A549 (cell line): Measurements from ENCODE around the gene BCDIN3D. TPM values are rescaled to one million over a fixed set of nuclear protein-coding genes. Genes with fewer than 3 reads are reported as not detected.

Experiments used
- ATAC-seq, 2 experiments: fragments of 200-7000 bp in 1 of 2; fragments of >200 bp in 1 of 2; cut with Nextera tagmentation in 1 of 2; cut with Tn5 transposase in 1 of 2; 3 replicates each; pipeline versions ENCODE4 v1.8.0 to v1.9.1; 2018 to 2020; ENCODE audit warnings: mild to moderate bottlenecking in 1 of 2, moderate library complexity in 1 of 2
- CTCF ChIA-PET: fragments of 300-600 bp; sonication (Branson Sonifier 250); formaldehyde crosslinking; extraction: SDS; loops from one replicate; lab custom pipeline; 2021; ENCODE audit warnings: antibody characterized with exemption, inconsistent platforms; lab: Yijun Ruan, JAX
- POLR2A ChIA-PET: fragments of 350-600 bp; formaldehyde crosslinking; extraction: SDS; loops from one replicate; lab custom pipeline; 2021; ENCODE audit warnings: antibody characterized with exemption, inconsistent platforms; lab: Yijun Ruan, JAX
- DNase-seq, 2 experiments: peaks; one replicate each; pipeline versions ENCODE4 v3.0.0 to v3.0.0-alpha.2; 2011 to 2016; ENCODE audit warnings: low read depth in 1 of 2, low spot score in 1 of 2
- FAIRE-seq: peaks from 2 replicates; lab custom pipeline; 2011; peaks lifted over from hg19 to GRCh38; lab: Jason Lieb, UNC
- H3K27ac ChIP-seq, 2 experiments: fragments of >200 bp; sonication (Bioruptor Twin); formaldehyde crosslinking; 3 replicates each; pipeline ENCODE4 v1.5.1; 2016 to 2017
- H3K4me1 ChIP-seq: fragments of >200 bp; sonication (Bioruptor Twin); formaldehyde crosslinking; 3 replicates; pipeline ENCODE4 v1.6.1; 2016
- H3K4me2 ChIP-seq: fragments of >200 bp; sonication (Bioruptor Twin); formaldehyde crosslinking; 3 replicates; pipeline ENCODE4 v1.6.1; 2016
- H3K4me3 ChIP-seq: fragments of >200 bp; sonication (Bioruptor Twin); formaldehyde crosslinking; 3 replicates; pipeline ENCODE4 v1.5.1; 2016
- H3K9me3 ChIP-seq: fragments of >200 bp; sonication (Bioruptor Twin); formaldehyde crosslinking; 3 replicates; pipeline ENCODE4 v1.6.1; 2016
- BCL3 ChIP-seq: fragments of >200 bp; sonication (Bioruptor Twin); formaldehyde crosslinking; IDR thresholded peaks from 3 replicates; pipeline ENCODE4 v1.6.1; 2016
- ESRRA ChIP-seq: fragments of 150-350 bp; IDR thresholded peaks from 2 replicates; pipeline ENCODE4 v1.6.1; 2014; ENCODE audit warnings: mild to moderate bottlenecking, low read length, borderline replicate concordance
- FOSB ChIP-seq: fragments of 250-450 bp; sonication (Bioruptor Pico); IDR thresholded peaks from 2 replicates; pipeline ENCODE4 v1.5.0; 2020; ENCODE audit warnings: mild to moderate bottlenecking, moderate library complexity
- FOXS1 ChIP-seq: fragments of 250-450 bp; sonication (Bioruptor Pico); IDR thresholded peaks from 2 replicates; pipeline ENCODE4 v1.5.0; 2020; ENCODE audit warnings: mild to moderate bottlenecking, moderate library complexity
- HDAC2 ChIP-seq: fragments of 200-600 bp; sonication (generic); IDR thresholded peaks from 2 replicates; pipeline ENCODE4 v1.6.1; 2016
- HES2 ChIP-seq: fragments of >200 bp; sonication (Bioruptor Twin); formaldehyde crosslinking; IDR thresholded peaks from 2 replicates; pipeline ENCODE4 v1.6.1; 2016
- HEYL ChIP-seq: fragments of 250-450 bp; sonication (Bioruptor Pico); IDR thresholded peaks from 2 replicates; pipeline ENCODE4 v1.8.0; 2021; ENCODE audit warnings: mild to moderate bottlenecking, moderate library complexity
- HOXA7 ChIP-seq: fragments of 250-450 bp; sonication (Bioruptor Pico); IDR thresholded peaks from 2 replicates; pipeline ENCODE4 v1.5.0; 2020; ENCODE audit warnings: mild to moderate bottlenecking, moderate library complexity
- HOXB13 ChIP-seq: fragments of 250-450 bp; sonication (Bioruptor Pico); IDR thresholded peaks from 2 replicates; pipeline ENCODE4 v1.5.0; 2020; ENCODE audit warnings: low read depth, mild to moderate bottlenecking, moderate library complexity
- KDM1A ChIP-seq: fragments of 200-600 bp; sonication (generic); IDR thresholded peaks from 2 replicates; pipeline ENCODE4 v1.6.1; 2016; ENCODE audit warnings: low read depth, mild to moderate bottlenecking
- MAFK ChIP-seq: fragments of 450-650 bp; IDR thresholded peaks from 2 replicates; pipeline ENCODE4 v1.6.1; 2014; ENCODE audit not compliant: partially characterized antibody
- MAX ChIP-seq: IDR thresholded peaks from 2 replicates; pipeline ENCODE4 v1.6.1; 2012
- MYC ChIP-seq: IDR thresholded peaks from 2 replicates; pipeline ENCODE4 v1.6.1; 2012; ENCODE audit warnings: mild to moderate bottlenecking, inconsistent platforms, low read length, improper control_type of control experiment, borderline replicate concordance
- NPAS2 ChIP-seq: fragments of 250-450 bp; sonication (Bioruptor Pico); IDR thresholded peaks from 2 replicates; pipeline ENCODE4 v1.8.0; 2022; ENCODE audit warnings: mild to moderate bottlenecking, moderate library complexity, borderline replicate concordance
- POLR2AphosphoS2 ChIP-seq: conservative IDR thresholded peaks from 2 replicates; pipeline ENCODE4 v1.6.1; 2012; ENCODE audit warnings: low read length, improper control_type of control experiment, inconsistent platforms
- RAD21 ChIP-seq, 2 experiments: fragments of >200 bp in 1 of 2; sonication (Bioruptor Twin) in 1 of 2; formaldehyde crosslinking in 1 of 2; IDR thresholded peaks in 1 of 2; conservative IDR thresholded peaks in 1 of 2; 2 replicates in 1 of 2; 3 replicates in 1 of 2; pipeline ENCODE4 v1.6.1; 2012 to 2018; ENCODE audit warnings: inconsistent platforms in 1 of 2
- RNF2 ChIP-seq: fragments of 200-600 bp; sonication (generic); IDR thresholded peaks from 2 replicates; pipeline ENCODE4 v1.6.1; 2016; ENCODE audit warnings: low read depth, mild to moderate bottlenecking, antibody characterized with exemption, moderate library complexity, borderline replicate concordance
- TP53 ChIP-seq: fragments of 250-450 bp; sonication (Bioruptor Pico); IDR thresholded peaks from 2 replicates; pipeline ENCODE4 v1.5.0; 2021; ENCODE audit warnings: mild to moderate bottlenecking, moderate library complexity
- WGBS: methylation state at CpG from one replicate; pipeline ENCODE4 v1.1.6; 2017; ENCODE audit errors: missing lambda C conversion rate; 5-methylcytosine and 5-hydroxymethylcytosine counted together
- polyA plus RNA-seq, 4 experiments: library from polyadenylated mRNA; depleted of rRNA in 3 of 4; stranded (reverse); fragments of >200 nt; fragmentation: RNase III in 1 of 4; extraction: RNeasy Plus Mini Kit Qiagen cat#74134 plus additional on column Dnase treatment in 1 of 4; gene quantifications; 2 replicates in 3 of 4; 3 replicates in 1 of 4; pipeline ENCODE4 v1.2.3, GENCODE V29; 2011 to 2017
- TF ChIP-seq, protein P1 (sequence below): fragments of 250-450 bp; sonication (Bioruptor Pico); IDR thresholded peaks from 2 replicates; pipeline ENCODE4 v1.5.0; 2020; ENCODE audit warnings: low read depth, mild to moderate bottlenecking, moderate library complexity
- TF ChIP-seq, protein P2 (sequence below): IDR thresholded peaks from 2 replicates; pipeline ENCODE4 v1.6.1; 2012; ENCODE audit warnings: low read depth, borderline replicate concordance
- TF ChIP-seq, protein P3 (sequence below): fragments of 200-600 bp; sonication (generic); IDR thresholded peaks from 2 replicates; pipeline ENCODE4 v1.6.1; 2016; ENCODE audit warnings: antibody characterized with exemption, mild to moderate bottlenecking, moderate library complexity

BCDIN3D gene
- polyA plus RNA-seq, 2 of the 4 experiments (the other 2 are of a cell fraction) = 4.2 to 5.8 TPM

- TF ChIP-seq, protein P1, sequence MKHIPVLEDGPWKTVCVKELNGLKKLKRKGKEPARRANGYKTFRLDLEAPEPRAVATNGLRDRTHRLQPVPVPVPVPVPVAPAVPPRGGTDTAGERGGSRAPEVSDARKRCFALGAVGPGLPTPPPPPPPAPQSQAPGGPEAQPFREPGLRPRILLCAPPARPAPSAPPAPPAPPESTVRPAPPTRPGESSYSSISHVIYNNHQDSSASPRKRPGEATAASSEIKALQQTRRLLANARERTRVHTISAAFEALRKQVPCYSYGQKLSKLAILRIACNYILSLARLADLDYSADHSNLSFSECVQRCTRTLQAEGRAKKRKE (CRISPR knock-in tag) = no peak
- no peak for TF ChIP-seq NPAS2 (CRISPR knock-in tag)
- TF ChIP-seq, protein P2, sequence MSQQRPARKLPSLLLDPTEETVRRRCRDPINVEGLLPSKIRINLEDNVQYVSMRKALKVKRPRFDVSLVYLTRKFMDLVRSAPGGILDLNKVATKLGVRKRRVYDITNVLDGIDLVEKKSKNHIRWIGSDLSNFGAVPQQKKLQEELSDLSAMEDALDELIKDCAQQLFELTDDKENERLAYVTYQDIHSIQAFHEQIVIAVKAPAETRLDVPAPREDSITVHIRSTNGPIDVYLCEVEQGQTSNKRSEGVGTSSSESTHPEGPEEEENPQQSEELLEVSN = no peak
- TF ChIP-seq, all 56 proteins: peak for 0
Measured at GRCh38 chr12:49819786-49820185, 23.1 kb downstream of the BCDIN3D start (continued).

DNA sequence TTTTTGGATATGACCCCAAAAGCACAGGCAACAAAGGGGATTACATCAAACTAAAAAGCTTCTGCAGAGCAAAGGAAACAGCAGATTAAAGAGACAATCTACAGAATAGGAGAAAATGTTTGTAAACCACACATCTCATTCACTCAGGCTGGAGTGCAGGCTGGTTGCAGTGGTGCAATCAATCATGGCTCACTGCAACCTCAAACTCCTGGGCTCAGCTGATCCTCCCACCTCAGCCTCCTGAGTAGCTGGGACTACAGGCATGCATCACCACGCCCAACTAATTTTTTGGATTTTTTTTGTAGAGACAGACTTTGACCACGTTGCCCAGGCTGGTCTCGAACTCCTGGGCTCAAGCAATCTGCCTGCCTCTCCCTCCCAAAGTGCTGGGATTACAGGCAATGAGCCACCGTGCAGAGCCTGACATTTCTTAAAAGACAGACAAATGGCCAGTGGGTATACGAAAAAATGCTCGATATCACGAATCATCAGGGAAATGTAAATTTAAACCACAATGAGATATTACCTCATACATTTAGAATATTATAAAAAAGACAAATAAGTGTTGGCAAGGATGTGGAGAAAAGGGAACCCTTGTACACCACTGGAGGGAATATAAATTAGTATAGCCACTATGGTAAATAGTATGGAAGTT lies 24.5 kb downstream of the BCDIN3D start:
- 68% methylated on average over 7 of the region's 7 CpGs for WGBS
- no peak for TF ChIP-seq FOSB
- TF ChIP-seq RAD21 (conservative IDR thresholded peaks at IDR 0.05 in 1 of 2, IDR thresholded peaks at IDR 0.05 in 1 of 2) = no peak
- no peak for TF ChIP-seq HOXB13 (CRISPR knock-in tag)
- TF ChIP-seq BCL3 = no peak
- TF ChIP-seq ESRRA = no peak
- no peak for TF ChIP-seq FOXS1 (CRISPR knock-in tag)
- TF ChIP-seq TP53 (CRISPR knock-in tag) = no peak
- FAIRE-seq (no peak), DNase-seq (no peak), ATAC-seq (no peak)
- no peak overlapping the region for H3K4me2 ChIP-seq
- CTCF ChIA-PET = interaction anchor here (3.2 to 4.1 kb wide), 2 partner anchors 21 to 40 kb away, joined by 15 to 16 read pairs; no protein-coding TSS in a partner anchor
- H3K9me3 ChIP-seq = no peaks in the 10 kb centered on the region
- POLR2A ChIA-PET = no interaction called here
- no peaks in the 10 kb centered on the region for H3K4me1 ChIP-seq
- H3K27ac ChIP-seq = no peak overlapping the region
- no peak overlapping the region for H3K4me3 ChIP-seq

DNA sequence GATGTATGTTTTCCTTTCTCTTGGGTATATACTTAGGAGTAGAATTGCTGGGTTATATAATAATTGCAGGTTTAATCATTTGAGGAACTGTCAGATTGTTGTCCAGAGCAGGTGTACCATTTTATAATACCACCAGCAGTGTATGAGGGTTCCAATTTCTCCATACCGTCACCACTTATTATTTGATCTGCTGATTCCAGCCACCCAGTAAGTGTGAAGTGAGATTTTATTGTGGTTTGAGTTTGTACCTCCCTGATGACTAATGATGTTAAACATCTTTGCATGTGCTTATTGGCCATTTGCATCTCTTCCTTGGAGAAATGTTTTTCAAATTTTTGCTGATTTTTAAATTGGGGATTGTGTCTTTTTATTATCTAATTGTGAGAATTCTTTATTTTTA lies 29.8 kb downstream of the BCDIN3D start:
- TF ChIP-seq NPAS2 (CRISPR knock-in tag) (no peak), MAFK (no peak), MAX (no peak), HDAC2 (no peak)
- ChIA-PET POLR2A (no interaction called here), CTCF (interaction anchor here (0.9 kb wide), 1 partner anchor 16 kb away, joined by 3 read pairs; no protein-coding TSS in a partner anchor)
- 87% methylated on average over 1 of the region's 1 CpG for WGBS
- ATAC-seq = no peak
- no peak for DNase-seq
- Histone ChIP-seq H3K4me3 (no peak overlapping the region), H3K9me3 (no peaks in the 10 kb centered on the region), H3K4me1 (no peaks in the 10 kb centered on the region), H3K4me2 (no peak overlapping the region), H3K27ac (no peak overlapping the region)
- no peak for FAIRE-seq

DNA sequence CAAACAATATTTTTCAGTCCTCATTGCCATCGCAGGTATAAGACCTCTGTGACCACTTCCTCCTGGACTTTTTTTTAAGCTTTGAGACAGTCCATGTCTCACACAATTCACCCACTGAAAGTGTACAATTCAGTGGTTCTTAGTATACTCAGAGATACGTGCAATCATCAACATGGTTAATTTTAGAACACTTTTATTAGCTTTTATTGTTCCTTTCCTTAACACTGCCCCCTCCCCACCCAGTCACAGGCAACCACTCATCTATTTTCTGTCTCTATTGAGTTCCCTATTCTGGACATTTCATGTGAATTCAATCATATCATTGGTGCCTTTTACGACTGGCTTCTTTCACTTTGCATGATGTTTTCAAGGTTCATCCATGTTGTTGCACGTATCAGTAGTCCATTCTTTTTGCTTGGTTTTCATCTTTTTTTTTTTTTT lies 30.9 kb downstream of the BCDIN3D start:
- CTCF ChIA-PET = interaction anchor here (1.4 to 2.2 kb wide), 3 partner anchors 10 to 34 kb away, joined by 5 to 7 read pairs (median 7); no protein-coding TSS in a partner anchor
- no peak for TF ChIP-seq HOXB13 (CRISPR knock-in tag)
- no peak for TF ChIP-seq HES2
- no peak for TF ChIP-seq POLR2AphosphoS2
- TF ChIP-seq, protein P3, sequence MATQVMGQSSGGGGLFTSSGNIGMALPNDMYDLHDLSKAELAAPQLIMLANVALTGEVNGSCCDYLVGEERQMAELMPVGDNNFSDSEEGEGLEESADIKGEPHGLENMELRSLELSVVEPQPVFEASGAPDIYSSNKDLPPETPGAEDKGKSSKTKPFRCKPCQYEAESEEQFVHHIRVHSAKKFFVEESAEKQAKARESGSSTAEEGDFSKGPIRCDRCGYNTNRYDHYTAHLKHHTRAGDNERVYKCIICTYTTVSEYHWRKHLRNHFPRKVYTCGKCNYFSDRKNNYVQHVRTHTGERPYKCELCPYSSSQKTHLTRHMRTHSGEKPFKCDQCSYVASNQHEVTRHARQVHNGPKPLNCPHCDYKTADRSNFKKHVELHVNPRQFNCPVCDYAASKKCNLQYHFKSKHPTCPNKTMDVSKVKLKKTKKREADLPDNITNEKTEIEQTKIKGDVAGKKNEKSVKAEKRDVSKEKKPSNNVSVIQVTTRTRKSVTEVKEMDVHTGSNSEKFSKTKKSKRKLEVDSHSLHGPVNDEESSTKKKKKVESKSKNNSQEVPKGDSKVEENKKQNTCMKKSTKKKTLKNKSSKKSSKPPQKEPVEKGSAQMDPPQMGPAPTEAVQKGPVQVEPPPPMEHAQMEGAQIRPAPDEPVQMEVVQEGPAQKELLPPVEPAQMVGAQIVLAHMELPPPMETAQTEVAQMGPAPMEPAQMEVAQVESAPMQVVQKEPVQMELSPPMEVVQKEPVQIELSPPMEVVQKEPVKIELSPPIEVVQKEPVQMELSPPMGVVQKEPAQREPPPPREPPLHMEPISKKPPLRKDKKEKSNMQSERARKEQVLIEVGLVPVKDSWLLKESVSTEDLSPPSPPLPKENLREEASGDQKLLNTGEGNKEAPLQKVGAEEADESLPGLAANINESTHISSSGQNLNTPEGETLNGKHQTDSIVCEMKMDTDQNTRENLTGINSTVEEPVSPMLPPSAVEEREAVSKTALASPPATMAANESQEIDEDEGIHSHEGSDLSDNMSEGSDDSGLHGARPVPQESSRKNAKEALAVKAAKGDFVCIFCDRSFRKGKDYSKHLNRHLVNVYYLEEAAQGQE = no peak
- TF ChIP-seq, protein P1 (CRISPR knock-in tag) = no peak
- no peak for TF ChIP-seq RNF2
- no peak for TF ChIP-seq MAX
- TF ChIP-seq KDM1A = no peak
- no peak for TF ChIP-seq MYC
- no peak for TF ChIP-seq HOXA7 (CRISPR knock-in tag)
- no peak for TF ChIP-seq HEYL (CRISPR knock-in tag)

More for the DNA sequence above, 30.9 kb downstream of the BCDIN3D start:
- no peak overlapping the region for H3K4me2 ChIP-seq
- no peaks in the 10 kb centered on the region for H3K4me1 ChIP-seq
- POLR2A ChIA-PET = no interaction called here
- WGBS = 88% methylated on average over 4 of the region's 4 CpGs
- FAIRE-seq (no peak), DNase-seq (no peak), ATAC-seq (no peak)
- H3K27ac ChIP-seq = no peak overlapping the region
- no peaks in the 10 kb centered on the region for H3K9me3 ChIP-seq
- H3K4me3 ChIP-seq = no peak overlapping the region
